ENCODE data around the gene GRM7.

- TF ChIP-seq CTCF (IDR thresholded peaks at IDR 0.05), result no peak
- TF ChIP-seq POLR2A (IDR thresholded peaks at IDR 0.05), result no peak
- TF ChIP-seq EP300 (IDR thresholded peaks at IDR 0.05), result no peak
- no peak for TF ChIP-seq POLR2AphosphoS5 (IDR thresholded peaks at IDR 0.05)
Observed at GRCh38 chr3:7740458-7740857, 879.5 kb downstream of the GRM7 start.
